Measurements from ENCODE around the gene ZNF407.

The ZNF407 gene

GRCh38 chr18:74856434-74856833 lies 258.8 kb downstream of the ZNF407 start:
- H3K27ac Mint-ChIP-seq = no peak overlapping the region
- H3K27me3 Mint-ChIP-seq = no peaks in the 10 kb centered on the region
- H3K4me1 Mint-ChIP-seq = no peaks in the 10 kb centered on the region
- DNase-seq (ENCODE audit: low spot score in 2 of 2) (no peak), ATAC-seq (ENCODE audit: low read depth) (no peak)
- H3K9me3 Mint-ChIP-seq = no peaks in the 10 kb centered on the region
- H3K36me3 Mint-ChIP-seq = peaks cover 3% of the 10 kb centered on the region
- H3K4me3 Mint-ChIP-seq = no peak overlapping the region

- Mint-ChIP-seq H3K27ac (no peak overlapping the region), H3K4me1 (no peaks in the 10 kb centered on the region), H3K36me3 (peaks cover 3% of the 10 kb centered on the region), H3K4me3 (no peak overlapping the region), H3K27me3 (no peaks in the 10 kb centered on the region), H3K9me3 (no peaks in the 10 kb centered on the region)
- no peak for DNase-seq (ENCODE audit: low spot score in 2 of 2)
- ATAC-seq (ENCODE audit: low read depth) = no peak
These were observed 259.3 kb downstream of the ZNF407 start for GRCh38 chr18:74856928-74857327.

- DNase-seq (ENCODE audit: low spot score in 2 of 2) = no peak
- no peak for ATAC-seq (ENCODE audit: low read depth)
- H3K27me3 Mint-ChIP-seq = no peaks in the 10 kb centered on the region
- no peaks in the 10 kb centered on the region for H3K4me1 Mint-ChIP-seq
- peaks cover 5% of the 10 kb centered on the region for H3K36me3 Mint-ChIP-seq
- no peak overlapping the region for H3K4me3 Mint-ChIP-seq
- H3K27ac Mint-ChIP-seq = no peak overlapping the region
- H3K9me3 Mint-ChIP-seq = no peaks in the 10 kb centered on the region
These were observed 260.2 kb downstream of the ZNF407 start for GRCh38 chr18:74857901-74858300.

GRCh38 chr18:74861154-74861553 lies 263.5 kb downstream of the ZNF407 start:
- Mint-ChIP-seq H3K27ac (no peak overlapping the region), H3K9me3 (no peaks in the 10 kb centered on the region), H3K27me3 (no peaks in the 10 kb centered on the region), H3K4me1 (no peaks in the 10 kb centered on the region), H3K4me3 (no peak overlapping the region), H3K36me3 (peaks cover 5% of the 10 kb centered on the region)
- ATAC-seq (ENCODE audit: low read depth) (no peak), DNase-seq (ENCODE audit: low spot score in 2 of 2) (no peak)

GRCh38 chr18:74862094-74862493 lies 264.4 kb downstream of the ZNF407 start:
- peaks cover 5% of the 10 kb centered on the region for H3K36me3 Mint-ChIP-seq
- no peaks in the 10 kb centered on the region for H3K4me1 Mint-ChIP-seq
- no peaks in the 10 kb centered on the region for H3K9me3 Mint-ChIP-seq
- H3K27ac Mint-ChIP-seq = no peak overlapping the region
- no peaks in the 10 kb centered on the region for H3K27me3 Mint-ChIP-seq
- DNase-seq (ENCODE audit: low spot score in 2 of 2) (no peak), ATAC-seq (ENCODE audit: low read depth) (no peak)
- H3K4me3 Mint-ChIP-seq = no peak overlapping the region

- no peak overlapping the region for H3K4me3 Mint-ChIP-seq
- peaks cover 2% of the 10 kb centered on the region for H3K36me3 Mint-ChIP-seq
- H3K27ac Mint-ChIP-seq = no peak overlapping the region
- H3K9me3 Mint-ChIP-seq = no peaks in the 10 kb centered on the region
- no peaks in the 10 kb centered on the region for H3K27me3 Mint-ChIP-seq
- no peak for DNase-seq (ENCODE audit: low spot score in 2 of 2)
- no peak for ATAC-seq (ENCODE audit: low read depth)
- no peaks in the 10 kb centered on the region for H3K4me1 Mint-ChIP-seq
These were observed 268.9 kb downstream of the ZNF407 start for GRCh38 chr18:74866577-74866976.

GRCh38 chr18:74868461-74868860 lies 270.8 kb downstream of the ZNF407 start:
- no peak overlapping the region for H3K27ac Mint-ChIP-seq
- H3K4me3 Mint-ChIP-seq = no peak overlapping the region
- DNase-seq (ENCODE audit: low spot score in 2 of 2) = no peak
- H3K27me3 Mint-ChIP-seq = no peaks in the 10 kb centered on the region
- no peaks in the 10 kb centered on the region for H3K36me3 Mint-ChIP-seq
- no peaks in the 10 kb centered on the region for H3K4me1 Mint-ChIP-seq
- ATAC-seq (ENCODE audit: low read depth) = no peak
- H3K9me3 Mint-ChIP-seq = no peaks in the 10 kb centered on the region

- H3K36me3 Mint-ChIP-seq = no peaks in the 10 kb centered on the region
- no peak for ATAC-seq (ENCODE audit: low read depth)
- no peaks in the 10 kb centered on the region for H3K4me1 Mint-ChIP-seq
- no peaks in the 10 kb centered on the region for H3K27me3 Mint-ChIP-seq
- no peak for DNase-seq (ENCODE audit: low spot score in 2 of 2)
- H3K9me3 Mint-ChIP-seq = no peaks in the 10 kb centered on the region
- no peak overlapping the region for H3K27ac Mint-ChIP-seq
- no peak overlapping the region for H3K4me3 Mint-ChIP-seq
These were observed 272.5 kb downstream of the ZNF407 start for GRCh38 chr18:74869904-74870863.

- ATAC-seq (ENCODE audit: low read depth) (no peak), DNase-seq (ENCODE audit: low spot score in 2 of 2) (no peak)
- H3K9me3 Mint-ChIP-seq = no peaks in the 10 kb centered on the region
- H3K27me3 Mint-ChIP-seq = no peaks in the 10 kb centered on the region
- H3K36me3 Mint-ChIP-seq = no peaks in the 10 kb centered on the region
- no peak overlapping the region for H3K27ac Mint-ChIP-seq
- no peak overlapping the region for H3K4me3 Mint-ChIP-seq
- H3K4me1 Mint-ChIP-seq = no peaks in the 10 kb centered on the region
These were observed 273.3 kb downstream of the ZNF407 start for GRCh38 chr18:74870950-74871349.

GRCh38 chr18:74873629-74874028 lies 276.0 kb downstream of the ZNF407 start:
- Mint-ChIP-seq H3K27ac (no peak overlapping the region), H3K4me3 (no peak overlapping the region)
- no peak for ATAC-seq (ENCODE audit: low read depth)

GRCh38 chr18:74874351-74874750 lies 276.7 kb downstream of the ZNF407 start:
- Mint-ChIP-seq H3K36me3 (peaks cover 2% of the 10 kb centered on the region), H3K27ac (no peak overlapping the region), H3K9me3 (no peaks in the 10 kb centered on the region), H3K27me3 (no peaks in the 10 kb centered on the region), H3K4me3 (no peak overlapping the region), H3K4me1 (no peaks in the 10 kb centered on the region)
- no peak for DNase-seq (ENCODE audit: low spot score in 2 of 2)
- ATAC-seq (ENCODE audit: low read depth) = no peak

More at GRCh38 chr18:74873629-74874028, 276.0 kb downstream of the ZNF407 start:
- no peaks in the 10 kb centered on the region for H3K4me1 Mint-ChIP-seq
- H3K9me3 Mint-ChIP-seq = no peaks in the 10 kb centered on the region
- DNase-seq (ENCODE audit: low spot score in 2 of 2) = no peak
- no peaks in the 10 kb centered on the region for H3K27me3 Mint-ChIP-seq
- no peaks in the 10 kb centered on the region for H3K36me3 Mint-ChIP-seq

- Mint-ChIP-seq H3K4me1 (no peaks in the 10 kb centered on the region), H3K9me3 (no peaks in the 10 kb centered on the region), H3K27me3 (no peaks in the 10 kb centered on the region), H3K27ac (no peak overlapping the region), H3K36me3 (peaks cover 9% of the 10 kb centered on the region), H3K4me3 (no peak overlapping the region)
- DNase-seq (ENCODE audit: low spot score in 2 of 2) = no peak
- no peak for ATAC-seq (ENCODE audit: low read depth)
These were observed 279.1 kb downstream of the ZNF407 start for GRCh38 chr18:74876630-74877243.

GRCh38 chr18:74878267-74878666 lies 280.6 kb downstream of the ZNF407 start:
- ATAC-seq (ENCODE audit: low read depth) = no peak
- no peaks in the 10 kb centered on the region for H3K9me3 Mint-ChIP-seq
- no peaks in the 10 kb centered on the region for H3K27me3 Mint-ChIP-seq
- H3K4me3 Mint-ChIP-seq = no peak overlapping the region
- H3K36me3 Mint-ChIP-seq = peaks cover 14% of the 10 kb centered on the region
- DNase-seq (ENCODE audit: low spot score in 2 of 2) = no peak
- H3K4me1 Mint-ChIP-seq = no peaks in the 10 kb centered on the region
- no peak overlapping the region for H3K27ac Mint-ChIP-seq

GRCh38 chr18:74880706-74881278 lies 283.1 kb downstream of the ZNF407 start:
- Mint-ChIP-seq H3K27ac (no peak overlapping the region), H3K36me3 (peaks cover 22% of the 10 kb centered on the region), H3K4me1 (no peaks in the 10 kb centered on the region), H3K4me3 (no peak overlapping the region), H3K27me3 (no peaks in the 10 kb centered on the region), H3K9me3 (no peaks in the 10 kb centered on the region)
- DNase-seq (ENCODE audit: low spot score in 2 of 2) (no peak), ATAC-seq (ENCODE audit: low read depth) (no peak)

Data from memory B cell (primary cell).